Coronary artery (tissue), 2 donors: ENCODE data around the gene XK.

Source experiments
- DNase-seq: peaks from one replicate; pipeline ENCODE4 v3.0.0-alpha.2; 2017; ENCODE audit warnings: low spot score
- H3K27ac ChIP-seq, 2 donors: fragments of 200-600 bp; sonication (generic); one replicate each; pipeline ENCODE4 v1.5.1; 2016 to 2019
- H3K4me3 ChIP-seq: fragments of 200-600 bp; sonication (generic); 2 replicates; pipeline ENCODE4 v1.5.1; 2016; ENCODE audit warnings: mild to moderate bottlenecking, moderate library complexity
- CTCF ChIP-seq: fragments of 200-600 bp; sonication (generic); IDR thresholded peaks from one replicate; pipeline ENCODE4 v1.5.1; 2019; ENCODE audit warnings: antibody characterized with exemption

XK gene

GRCh38 chrX:37717708-37718107 is 32.1 kb downstream of the XK start:
- no peak for TF ChIP-seq CTCF
- Histone ChIP-seq H3K27ac (no peak overlapping the region), H3K4me3 (no peak overlapping the region)
- DNase-seq: no peak

DNA sequence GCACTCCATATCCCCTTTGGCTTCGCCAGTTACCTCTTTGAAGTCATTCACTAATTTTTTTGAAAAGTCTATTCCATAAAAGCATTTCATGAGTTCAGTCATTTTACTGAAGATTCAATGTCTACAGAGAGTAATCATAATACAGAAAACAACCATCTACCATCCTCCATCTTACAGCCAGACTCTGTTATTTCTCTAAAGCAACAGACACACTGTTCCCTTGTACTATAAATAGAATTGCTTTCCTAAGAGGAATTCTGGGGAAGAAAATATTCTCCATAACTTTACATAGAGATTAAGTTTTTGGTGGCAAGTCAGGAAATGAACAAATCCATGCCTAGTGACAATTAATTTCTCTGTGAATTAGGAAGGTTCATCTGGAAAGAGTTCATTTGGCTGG is 37.0 kb downstream of the XK start:
- no peak for TF ChIP-seq CTCF
- no peak overlapping the region for H3K4me3 ChIP-seq
- peak overlapping the region; percentile 19 to 76 for H3K27ac ChIP-seq
- no peak for DNase-seq

GRCh38 chrX:37726346-37726745 is 40.8 kb downstream of the XK start:
- DNase-seq: no peak
- Histone ChIP-seq H3K4me3 (no peak overlapping the region), H3K27ac (no peak overlapping the region)
- TF ChIP-seq CTCF: no peak

DNA sequence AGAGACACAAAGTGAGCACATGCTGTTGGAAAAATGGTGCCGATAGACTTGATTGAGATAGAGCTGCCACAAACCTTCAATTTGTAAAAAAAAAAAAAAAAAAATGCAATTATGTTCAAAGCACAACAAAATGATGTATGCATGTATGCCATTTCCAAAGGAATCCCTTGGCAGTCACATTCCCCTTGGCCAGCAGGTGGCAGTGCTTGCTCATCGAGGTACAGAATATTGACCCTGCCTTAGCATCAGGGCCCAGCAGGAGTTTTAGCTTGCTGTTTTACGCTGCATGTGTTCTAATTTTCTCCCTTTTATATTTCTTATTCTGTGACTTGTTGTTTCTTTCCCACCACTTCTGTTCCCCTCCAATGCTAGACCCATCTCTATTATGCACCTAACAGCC is 59.8 kb downstream of the XK start:
- DNase-seq: peak; percentile 76
- H3K27ac ChIP-seq: no peak overlapping the region
- TF ChIP-seq CTCF: peak; percentile 58
- no peak overlapping the region for H3K4me3 ChIP-seq

DNA sequence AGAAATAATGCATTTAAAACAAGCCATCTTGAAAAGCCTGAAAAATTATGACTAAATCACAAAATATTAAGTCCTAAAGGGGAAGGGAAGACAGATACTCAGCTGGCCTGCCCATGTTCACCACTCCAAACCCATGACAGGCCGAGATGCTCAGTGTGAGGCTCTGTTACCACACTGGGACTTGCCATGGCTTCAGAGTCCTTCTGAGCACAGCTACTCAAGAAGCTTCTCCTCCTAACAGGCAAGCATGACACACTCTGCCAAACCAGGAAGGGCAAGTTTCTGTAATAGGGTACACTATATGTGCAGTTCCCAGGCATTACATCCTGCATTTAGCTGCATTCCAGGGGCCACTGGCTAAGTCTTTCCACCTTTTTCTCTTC is 60.2 kb downstream of the XK start:
- no peak for DNase-seq
- no peak overlapping the region for H3K27ac ChIP-seq
- H3K4me3 ChIP-seq: no peak overlapping the region
- TF ChIP-seq CTCF: no peak

GRCh38 chrX:37746218-37746941 is 60.8 kb downstream of the XK start:
- no peak for DNase-seq

More at GRCh38 chrX:37746218-37746941, 60.8 kb downstream of the XK start:
- Histone ChIP-seq H3K4me3 (no peak overlapping the region), H3K27ac (no peak overlapping the region)
- no peak for TF ChIP-seq CTCF
